ENCODE data around the gene MINDY4. TPM values are rescaled to one million over a fixed set of nuclear protein-coding genes. Genes with fewer than 3 reads are reported as not detected.

The MINDY4 gene
- total and polyA plus RNA-seq, 2 of the 4 experiments (the other 2 are of a cell fraction): 1.8 to 3.6 TPM

DNA sequence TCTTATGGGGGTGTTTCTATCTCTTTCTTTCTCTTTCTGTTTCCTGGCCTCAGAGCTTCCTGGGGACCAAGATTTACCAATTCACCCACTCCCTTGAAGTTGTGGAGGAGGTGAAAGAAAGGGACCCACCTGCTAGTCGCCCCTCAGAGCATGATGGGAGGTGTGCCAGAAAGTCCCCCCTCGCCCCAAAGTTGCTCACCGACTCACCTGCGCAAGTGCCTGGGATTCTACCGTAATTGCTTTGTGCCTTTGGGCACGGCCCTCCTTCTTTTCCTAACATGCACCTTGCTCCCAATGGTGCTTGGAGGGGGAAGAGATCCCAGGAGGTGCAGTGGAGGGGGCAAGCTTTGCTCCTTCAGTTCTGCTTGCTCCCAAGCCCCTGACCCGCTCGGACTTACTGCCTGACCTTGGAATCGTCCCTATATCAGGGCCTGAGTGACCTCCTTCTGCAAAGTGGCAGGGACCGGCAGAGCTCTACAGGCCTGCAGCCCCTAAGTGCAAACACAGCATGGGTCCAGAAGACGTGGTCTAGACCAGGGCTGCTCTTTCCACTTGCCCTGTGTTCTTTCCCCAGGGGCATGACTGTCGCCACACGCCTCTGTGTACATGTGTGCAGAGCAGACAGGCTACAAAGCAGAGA lies 152.7 kb downstream of the MINDY4 start:
- Histone ChIP-seq H2AK5ac (ENCODE audit: low read depth, low read length) (no peak overlapping the region), H3K4ac (ENCODE audit: low read depth, low read length) (no peak overlapping the region), H2AFZ (replicated peaks; ENCODE audit: low read length, poor library complexity) (no peak overlapping the region), H2AK9ac (replicated peaks; ENCODE audit: low read depth, low read length, poor library complexity) (no peak overlapping the region), H3K4me3 (ENCODE audit: insufficient read depth, low read depth, low read length) (no peak overlapping the region), H3K36me3 (ENCODE audit: control insufficient read depth, insufficient read depth, low read length) (no peaks in the 10 kb centered on the region), H3K14ac (replicated peaks; ENCODE audit: low read depth, low read length) (no peak overlapping the region), H3K4me2 (ENCODE audit: low read depth, low read length) (no peak overlapping the region), H2BK120ac (ENCODE audit: low read depth, low read length) (no peak overlapping the region), H4K91ac (ENCODE audit: insufficient read depth, low read depth, low read length) (no peak overlapping the region), H3K27me3 (ENCODE audit: control insufficient read depth, insufficient read depth, low read length) (no peaks in the 10 kb centered on the region), H3K56ac (ENCODE audit: extremely low read depth, insufficient read depth, low read length) (no peak overlapping the region), H2BK20ac (ENCODE audit: low read depth, low read length) (no peak overlapping the region), H3K4me1 (ENCODE audit: control insufficient read depth, insufficient read depth, low read length) (peaks cover 10% of the 10 kb centered on the region), H3K27ac (ENCODE audit: insufficient read depth, low read length) (no peak overlapping the region), H3K9ac (ENCODE audit: low read depth, low read length) (no peak overlapping the region), H3K79me1 (ENCODE audit: low read depth in 1 of 2, low read length in 2 of 2) (no peaks in the 10 kb centered on the region), H3K23ac (ENCODE audit: low read depth, low read length) (no peak overlapping the region), H3K9me3 (ENCODE audit: control insufficient read depth, insufficient read depth, low read length) (peaks cover 6% of the 10 kb centered on the region), H2BK5ac (ENCODE audit: low read depth, low read length, poor library complexity, severe bottlenecking) (no peak overlapping the region), H4K20me1 (ENCODE audit: insufficient read depth, low read length) (no peaks in the 10 kb centered on the region), H3K18ac (ENCODE audit: low read depth, low read length) (no peak overlapping the region), H2BK15ac (ENCODE audit: low read depth, low read length) (no peak overlapping the region), H4K8ac (ENCODE audit: low read depth in 2 of 2, low read length in 2 of 2) (no peak overlapping the region), H4K5ac (ENCODE audit: low read depth, low read length) (no peak overlapping the region), H3K9me1 (ENCODE audit: insufficient read depth, low read length) (peaks cover 9% of the 10 kb centered on the region; the same call in 1 of the 2 replicates)
- ATAC-seq (ENCODE audit: low read depth) (no peak), DNase-seq (no peak)
- intact Hi-C loops (cut with micrococcal nuclease) (no loop called here), dilution Hi-C loops (cut with HindIII; ENCODE audit: low sequenced_read_pairs, unreplicated experiment) (no loop called here), in situ Hi-C loops (cut with MboI; ENCODE audit: low sequenced_read_pairs) (no loop called here)
- POLR2A ChIA-PET (ENCODE audit: unreplicated experiment): no interaction called here
- TF ChIP-seq SMC3 (IDR thresholded peaks at IDR 0.05; ENCODE audit: low read depth, low read length) (no peak), MAFK (IDR thresholded peaks at IDR 0.05; ENCODE audit: low read depth, low read length) (no peak), FOS (IDR thresholded peaks at IDR 0.05; ENCODE audit: low read depth, low read length) (no peak), BHLHE40 (IDR thresholded peaks at IDR 0.05; ENCODE audit: low read depth, low read length) (no peak), POLR2A (IDR thresholded peaks at IDR 0.05; ENCODE audit: low read depth, low read length) (no peak), RFX5 (IDR thresholded peaks at IDR 0.05; ENCODE audit: low read depth, low read length) (no peak), NFE2L2 (IDR thresholded peaks at IDR 0.05; ENCODE audit: low read depth, low read length) (no peak), CHD1 (IDR thresholded peaks at IDR 0.05; ENCODE audit: low read depth, low read length) (no peak), MAZ (IDR thresholded peaks at IDR 0.05; ENCODE audit: borderline replicate concordance, low read depth, low read length) (no peak), RCOR1 (IDR thresholded peaks at IDR 0.05; ENCODE audit: insufficient replicate concordance, low read length) (no peak), CEBPB (IDR thresholded peaks at IDR 0.05; ENCODE audit: low read depth, low read length) (no peak), MXI1 (IDR thresholded peaks at IDR 0.05; ENCODE audit: borderline replicate concordance, low read depth, low read length) (no peak), RAD21 (IDR thresholded peaks at IDR 0.05; ENCODE audit: low read length) (no peak)
- TF ChIP-seq, protein P1, sequence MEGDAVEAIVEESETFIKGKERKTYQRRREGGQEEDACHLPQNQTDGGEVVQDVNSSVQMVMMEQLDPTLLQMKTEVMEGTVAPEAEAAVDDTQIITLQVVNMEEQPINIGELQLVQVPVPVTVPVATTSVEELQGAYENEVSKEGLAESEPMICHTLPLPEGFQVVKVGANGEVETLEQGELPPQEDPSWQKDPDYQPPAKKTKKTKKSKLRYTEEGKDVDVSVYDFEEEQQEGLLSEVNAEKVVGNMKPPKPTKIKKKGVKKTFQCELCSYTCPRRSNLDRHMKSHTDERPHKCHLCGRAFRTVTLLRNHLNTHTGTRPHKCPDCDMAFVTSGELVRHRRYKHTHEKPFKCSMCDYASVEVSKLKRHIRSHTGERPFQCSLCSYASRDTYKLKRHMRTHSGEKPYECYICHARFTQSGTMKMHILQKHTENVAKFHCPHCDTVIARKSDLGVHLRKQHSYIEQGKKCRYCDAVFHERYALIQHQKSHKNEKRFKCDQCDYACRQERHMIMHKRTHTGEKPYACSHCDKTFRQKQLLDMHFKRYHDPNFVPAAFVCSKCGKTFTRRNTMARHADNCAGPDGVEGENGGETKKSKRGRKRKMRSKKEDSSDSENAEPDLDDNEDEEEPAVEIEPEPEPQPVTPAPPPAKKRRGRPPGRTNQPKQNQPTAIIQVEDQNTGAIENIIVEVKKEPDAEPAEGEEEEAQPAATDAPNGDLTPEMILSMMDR (conservative IDR thresholded peaks at IDR 0.05; ENCODE audit: low read depth, low read length): no peak
- TF ChIP-seq, protein P2, sequence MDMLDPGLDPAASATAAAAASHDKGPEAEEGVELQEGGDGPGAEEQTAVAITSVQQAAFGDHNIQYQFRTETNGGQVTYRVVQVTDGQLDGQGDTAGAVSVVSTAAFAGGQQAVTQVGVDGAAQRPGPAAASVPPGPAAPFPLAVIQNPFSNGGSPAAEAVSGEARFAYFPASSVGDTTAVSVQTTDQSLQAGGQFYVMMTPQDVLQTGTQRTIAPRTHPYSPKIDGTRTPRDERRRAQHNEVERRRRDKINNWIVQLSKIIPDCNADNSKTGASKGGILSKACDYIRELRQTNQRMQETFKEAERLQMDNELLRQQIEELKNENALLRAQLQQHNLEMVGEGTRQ (IDR thresholded peaks at IDR 0.05; ENCODE audit: low read depth, low read length): no peak
- TF ChIP-seq, protein P3, sequence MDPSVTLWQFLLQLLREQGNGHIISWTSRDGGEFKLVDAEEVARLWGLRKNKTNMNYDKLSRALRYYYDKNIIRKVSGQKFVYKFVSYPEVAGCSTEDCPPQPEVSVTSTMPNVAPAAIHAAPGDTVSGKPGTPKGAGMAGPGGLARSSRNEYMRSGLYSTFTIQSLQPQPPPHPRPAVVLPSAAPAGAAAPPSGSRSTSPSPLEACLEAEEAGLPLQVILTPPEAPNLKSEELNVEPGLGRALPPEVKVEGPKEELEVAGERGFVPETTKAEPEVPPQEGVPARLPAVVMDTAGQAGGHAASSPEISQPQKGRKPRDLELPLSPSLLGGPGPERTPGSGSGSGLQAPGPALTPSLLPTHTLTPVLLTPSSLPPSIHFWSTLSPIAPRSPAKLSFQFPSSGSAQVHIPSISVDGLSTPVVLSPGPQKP (IDR thresholded peaks at IDR 0.05; ENCODE audit: borderline replicate concordance, low read depth, low read length): no peak
- no TSS peak for BruUV-seq (replicated peaks)
- WGBS, 2 experiments (ENCODE audit: extremely low coverage in 2 of 2, insufficient read length in 1 of 2): 78% methylated on average over 3 of the region's 13 CpGs; no CpG with 5 or more reads in 1 of the 2 experiments
- CTCF ChIA-PET: no interaction called here

Measured in IMR-90 (cell line).